T-cell (primary cell): ENCODE data around the gene SLC30A3. TPM values are rescaled to one million over a fixed set of nuclear protein-coding genes. Genes with fewer than 3 reads are reported as not detected.
A peak's percentile ranks its signal among the peaks of the same experiment; 100 is the strongest.
"Not testable (repeated sequence)": the region's sequence is repeated elsewhere in the genome, so short reads cannot be mapped to it uniquely, and the experiment has no call there.

Source experiments
- ATAC-seq, 4 experiments: fragments of 200-7000 bp in 3 of 4; fragments of 150-1000 bp in 1 of 4; cut with Tn5 transposase; replicated peaks in 1 of 4; 1 replicate in 3 of 4; 2 replicates in 1 of 4; pipeline ENCODE4 v1.10.0; 2021; ENCODE audit warnings: moderate library complexity in 3 of 4, mild to moderate bottlenecking in 2 of 4, moderate number of reproducible peaks in 1 of 4
- CTCF ChIA-PET, 2 donors: fragments of 300-600 bp; sonication (Branson Sonifier 250); formaldehyde crosslinking; loops; one replicate each; lab custom pipeline; 2022; ENCODE audit warnings: antibody characterized with exemption in 2 of 2; lab: Charles Lee
- POLR2A ChIA-PET, 2 donors: fragments of 300-600 bp; sonication (Branson Sonifier 250); formaldehyde crosslinking; loops; one replicate each; lab custom pipeline; 2022; ENCODE audit warnings: antibody characterized with exemption in 2 of 2; lab: Charles Lee
- DNase-seq, 35 experiments: peaks; one replicate each; pipeline versions ENCODE4 v3.0.0 to v3.0.0-alpha.2; 2013 to 2023
- H3K27ac ChIP-seq: one replicate; pipeline ENCODE4 v1.5.1; 2013; ENCODE audit warnings: low read length
- H3K27me3 ChIP-seq, 2 experiments: replicated peaks in 1 of 2; 1 replicate in 1 of 2; 2 replicates in 1 of 2; pipeline versions ENCODE4 v1.6.1 to v1.7.0; 2013; ENCODE audit warnings: low read length in 1 of 2, mixed read lengths in 1 of 2; ENCODE audit not compliant: control insufficient read depth in 2 of 2, insufficient read depth in 2 of 2; ENCODE audit errors: extremely low read depth in 1 of 2
- H3K36me3 ChIP-seq, 2 donors: 1 replicate in 1 of 2; 2 replicates in 1 of 2; pipeline versions ENCODE4 v1.6.1 to v1.7.0; 2013; ENCODE audit warnings: low read length in 1 of 2; ENCODE audit not compliant: control insufficient read depth in 2 of 2, insufficient read depth in 1 of 2; ENCODE audit errors: extremely low read depth in 1 of 2
- H3K4me1 ChIP-seq, 2 experiments: 1 replicate in 1 of 2; 2 replicates in 1 of 2; pipeline versions ENCODE4 v1.6.1 to v1.7.0; 2013; ENCODE audit warnings: low read length in 2 of 2, mixed read lengths in 1 of 2; ENCODE audit not compliant: insufficient read depth in 2 of 2, control insufficient read depth in 1 of 2; ENCODE audit errors: extremely low read depth in 1 of 2
- H3K4me3 ChIP-seq, 2 donors: 1 replicate in 1 of 2; 2 replicates in 1 of 2; pipeline versions ENCODE4 v1.5.1 to v1.7.0; 2013; ENCODE audit warnings: mild to moderate bottlenecking in 2 of 2, low read length in 1 of 2, moderate library complexity in 1 of 2; ENCODE audit not compliant: control insufficient read depth in 1 of 2; ENCODE audit errors: extremely low read depth in 1 of 2
- H3K9me3 ChIP-seq: 2 replicates; pipeline ENCODE4 v1.7.0; 2013
- H3K27ac Mint-ChIP-seq, 2 donors: one replicate each; pipeline ENCODE4 v1.8.0; 2020 to 2021; ENCODE audit warnings: mild to moderate bottlenecking in 2 of 2, mixed read lengths in 2 of 2
- H3K27me3 Mint-ChIP-seq, 2 donors: one replicate each; pipeline ENCODE4 v1.8.0; 2021 to 2022; ENCODE audit warnings: mixed read lengths in 2 of 2
- H3K36me3 Mint-ChIP-seq: one replicate; pipeline ENCODE4 v1.8.0; 2021; ENCODE audit warnings: mixed read lengths
- H3K4me1 Mint-ChIP-seq, 3 donors: one replicate each; pipeline ENCODE4 v1.8.0; 2020 to 2022; ENCODE audit warnings: mixed read lengths in 3 of 3, mild to moderate bottlenecking in 1 of 3
- H3K4me3 Mint-ChIP-seq, 3 donors: one replicate each; pipeline ENCODE4 v1.8.0; 2020 to 2022; ENCODE audit warnings: mild to moderate bottlenecking in 3 of 3, mixed read lengths in 3 of 3, moderate library complexity in 3 of 3
- H3K9me3 Mint-ChIP-seq, 3 donors: one replicate each; pipeline ENCODE4 v1.8.0; 2020 to 2022; ENCODE audit warnings: mixed read lengths in 3 of 3
- WGBS: methylation state at CpG from one replicate; pipeline ENCODE4 v1.1.5; 2013; ENCODE audit warnings: missing lambda C conversion rate; ENCODE audit not compliant: insufficient coverage; 5-methylcytosine and 5-hydroxymethylcytosine counted together
- total RNA-seq, 35 experiments: library from RNA in 6 of 35; stranded (reverse) in 6 of 35; fragments of 120-200 nt in 1 of 35; gene quantifications; one replicate each; pipeline versions ENCODE4 v1.2.1 to v1.2.4 and lab custom pipeline; 2013 to 2026

The SLC30A3 gene
- total RNA-seq, 5 donors from 2014 or later (not counting 1 experiment from before 2014, with no cell fraction given): 0.06 to 0.26 TPM; not detected in 3

DNA sequence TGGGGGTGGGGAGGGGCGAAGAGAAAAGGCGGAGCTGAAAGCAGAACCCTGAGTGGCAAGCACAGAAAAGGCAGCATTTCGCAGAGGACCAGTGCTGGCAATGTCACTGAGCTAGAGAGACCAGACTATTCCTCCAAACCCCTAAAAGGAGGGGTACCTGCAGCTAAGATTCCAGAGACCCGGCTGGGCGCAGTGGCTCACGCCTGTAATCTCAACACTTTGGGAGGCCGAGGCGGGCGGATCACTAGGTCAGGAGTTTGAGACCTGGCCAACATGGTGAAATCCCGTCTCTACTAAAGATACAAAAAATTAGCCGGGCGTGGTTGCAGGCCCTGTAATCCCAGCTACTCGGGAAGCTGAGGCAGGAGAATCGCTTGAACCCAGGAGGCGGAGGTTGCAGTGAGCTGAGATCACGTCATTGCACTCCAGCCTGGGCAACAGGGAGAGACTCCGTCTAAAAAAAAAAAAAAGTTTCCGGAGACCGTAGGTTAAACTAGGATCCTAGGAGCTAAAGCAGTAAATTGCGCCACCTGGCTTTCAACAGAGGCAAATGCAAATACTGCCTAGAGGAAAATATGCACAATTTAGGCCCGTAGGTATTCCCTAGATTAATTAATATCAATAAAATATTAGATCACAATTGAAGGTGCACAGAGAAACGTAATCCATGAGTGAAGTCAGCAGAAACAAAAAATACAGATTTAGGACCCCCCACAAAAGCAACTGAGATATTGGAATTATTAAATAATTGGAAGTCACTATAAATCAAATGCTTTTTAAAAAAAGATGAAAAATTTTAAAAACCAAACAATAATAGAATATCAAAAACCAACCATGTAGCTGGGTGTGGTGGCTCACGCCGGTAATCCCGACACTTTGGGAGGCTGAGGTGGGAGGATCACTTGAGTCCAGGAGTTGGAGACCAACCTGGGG is 40.5 kb upstream of the SLC30A3 start:
- ATAC-seq (peak; percentile 56 to 76 (median 60)), DNase-seq (peak in 25 of 35 experiments; percentile 13 to 73 (median 28))
- H3K4me3 Mint-ChIP-seq: peak overlapping the region; percentile 64 to 72 (median 68)
- Histone ChIP-seq H3K9me3 (no peaks in the 10 kb centered on the region), H3K27me3 (peaks cover 2 to 42% of the 10 kb centered on the region in 2 experiments), H3K27ac (no peak overlapping the region), H3K4me3 (peak overlapping the region; percentile 33 to 46), H3K36me3 (no peaks in the 10 kb centered on the region), H3K4me1 (peaks cover 0 to 22% of the 10 kb centered on the region in 2 experiments)
- 38% methylated on average over 16 of the region's 25 CpGs for WGBS
- H3K36me3 Mint-ChIP-seq: no peaks in the 10 kb centered on the region
- no peaks in the 10 kb centered on the region for H3K9me3 Mint-ChIP-seq
- ChIA-PET POLR2A (interaction anchor here (0.6 to 0.7 kb wide), 5 partner anchors 68 to 624 kb away, joined by 3 to 5 read pairs (median 3); no protein-coding TSS in a partner anchor), CTCF (interaction anchor here (0.6 to 2.1 kb wide), 29 partner anchors 8 to 1388 kb away, joined by 3 to 12 read pairs (median 3); partner anchors contain the start of genes ABHD1 (in 1 of the 2) and GTF3C2 (in 1 of the 2))
- H3K27me3 Mint-ChIP-seq: peaks cover 18 to 35% of the 10 kb centered on the region in 2 donors
- H3K4me1 Mint-ChIP-seq: peaks cover 6 to 13% (median 6%) of the 10 kb centered on the region in 3 donors
- peak overlapping the region in 1 of 2 donors; percentile 71 for H3K27ac Mint-ChIP-seq

DNA sequence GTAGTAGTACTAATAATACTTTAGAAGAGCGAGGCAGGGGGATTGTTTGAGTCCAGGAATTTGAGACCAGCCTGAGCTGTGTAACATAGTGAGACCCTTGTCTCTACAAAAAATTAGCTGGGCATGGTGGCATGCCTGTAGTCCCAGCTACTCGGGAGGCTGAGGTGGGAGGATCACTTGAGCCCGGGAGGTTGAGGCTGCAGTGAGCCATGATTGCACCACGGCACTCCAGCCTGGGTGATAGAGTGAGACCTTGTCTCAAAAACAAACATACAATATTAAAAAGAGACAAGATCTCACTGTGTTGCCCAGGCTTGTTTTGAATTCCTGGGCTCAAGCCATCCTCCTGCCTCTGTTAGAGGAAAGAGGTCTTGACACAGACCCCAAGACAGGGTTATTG is 37.8 kb upstream of the SLC30A3 start:
- H3K4me3 Mint-ChIP-seq, H3K4me1 ChIP-seq, H3K4me3 ChIP-seq, H3K27ac ChIP-seq, H3K36me3 ChIP-seq, H3K9me3 ChIP-seq, ATAC-seq, CTCF ChIA-PET, H3K27ac Mint-ChIP-seq, DNase-seq, H3K9me3 Mint-ChIP-seq, H3K4me1 Mint-ChIP-seq, H3K36me3 Mint-ChIP-seq: not testable (repeated sequence)
- no CpG with 5 or more reads among the region's 4 CpGs for WGBS
- POLR2A ChIA-PET: interaction anchor here in 1 of 2 donors (0.5 to 0.6 kb wide), 2 partner anchors 31 to 269 kb away, joined by 3 to 7 read pairs; no protein-coding TSS in a partner anchor
- H3K27me3 Mint-ChIP-seq: peaks cover 22 to 26% of the 10 kb centered on the region in 2 donors
- H3K27me3 ChIP-seq: peaks cover 0 to 24% of the 10 kb centered on the region in 2 experiments

DNA sequence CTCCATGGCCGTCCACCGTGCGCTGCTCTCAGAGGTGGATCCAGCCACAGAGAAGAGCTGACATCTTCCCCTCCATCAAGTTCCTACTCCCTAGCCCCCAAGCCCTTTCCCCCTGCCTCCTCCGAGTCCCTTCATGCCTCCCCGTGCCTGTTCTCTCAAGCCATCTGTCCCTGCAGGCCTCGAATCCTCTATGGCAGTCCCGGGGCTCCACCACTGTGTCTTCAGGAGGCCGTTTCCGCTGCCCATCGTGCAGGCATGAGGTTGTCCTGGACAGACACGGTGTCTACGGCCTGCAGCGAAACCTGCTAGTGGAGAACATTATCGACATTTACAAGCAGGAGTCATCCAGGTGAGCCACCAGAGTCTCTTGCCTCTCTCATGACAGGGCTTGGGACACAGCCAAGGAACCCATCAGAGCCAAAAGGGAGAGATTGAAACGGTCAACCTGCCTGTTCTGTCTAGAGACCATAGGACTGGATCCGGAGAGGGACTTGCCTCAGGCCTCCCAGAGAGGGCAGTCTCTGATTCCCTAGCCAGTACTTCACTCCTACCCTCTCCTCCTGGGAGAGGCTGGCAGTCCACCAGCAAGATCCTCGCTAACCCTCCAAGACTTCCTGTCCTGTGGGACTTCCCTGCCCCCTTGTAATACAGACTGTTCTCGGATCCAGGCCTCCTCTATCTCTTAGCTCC is 35.7 kb upstream of the SLC30A3 start:
- POLR2A ChIA-PET: no interaction called here
- 84% methylated on average over 14 of the region's 18 CpGs for WGBS
- H3K27me3 ChIP-seq: peaks cover 0 to 18% of the 10 kb centered on the region in 2 experiments
- DNase-seq: no peak
- H3K4me1 Mint-ChIP-seq: peaks cover 3 to 6% (median 4%) of the 10 kb centered on the region in 3 donors
- no peak overlapping the region for H3K4me3 ChIP-seq
- no peak overlapping the region for H3K4me3 Mint-ChIP-seq
- no peaks in the 10 kb centered on the region for H3K9me3 ChIP-seq
- H3K36me3 ChIP-seq: no peaks in the 10 kb centered on the region
- H3K36me3 Mint-ChIP-seq: no peaks in the 10 kb centered on the region
- H3K27me3 Mint-ChIP-seq: peaks cover 11 to 14% of the 10 kb centered on the region in 2 donors
- H3K27ac Mint-ChIP-seq: no peak overlapping the region
- H3K9me3 Mint-ChIP-seq: no peaks in the 10 kb centered on the region
- no peak overlapping the region for H3K27ac ChIP-seq
- H3K4me1 ChIP-seq: peaks cover 0 to 6% of the 10 kb centered on the region in 2 experiments
- CTCF ChIA-PET: interaction anchor here in 1 of 2 donors (0.7 kb wide), 1 partner anchor 300 kb away, joined by 6 read pairs; no protein-coding TSS in a partner anchor
- ATAC-seq: no peak

GRCh38 chr2:27297195-27297594 is 34.3 kb upstream of the SLC30A3 start:
- Histone ChIP-seq H3K36me3 (no peaks in the 10 kb centered on the region), H3K4me3 (no peak overlapping the region), H3K9me3 (no peaks in the 10 kb centered on the region), H3K27ac (no peak overlapping the region), H3K27me3 (peaks cover 0 to 19% of the 10 kb centered on the region in 2 experiments), H3K4me1 (no peaks in the 10 kb centered on the region)
- DNase-seq (no peak), ATAC-seq (no peak)
- Mint-ChIP-seq H3K4me1 (no peaks in the 10 kb centered on the region), H3K9me3 (no peaks in the 10 kb centered on the region), H3K27me3 (peaks cover 11 to 18% of the 10 kb centered on the region in 2 donors), H3K36me3 (no peaks in the 10 kb centered on the region), H3K4me3 (no peak overlapping the region), H3K27ac (no peak overlapping the region)
- ChIA-PET CTCF (no interaction called here), POLR2A (no interaction called here)
- WGBS: no CpG with 5 or more reads among the region's 3 CpGs

GRCh38 chr2:27296481-27296880 is 33.6 kb upstream of the SLC30A3 start:
- WGBS: 81% methylated on average over 3 of the region's 4 CpGs
- Histone ChIP-seq H3K27ac (no peak overlapping the region), H3K9me3 (no peaks in the 10 kb centered on the region), H3K4me3 (no peak overlapping the region), H3K36me3 (no peaks in the 10 kb centered on the region), H3K27me3 (peaks cover 0 to 25% of the 10 kb centered on the region in 2 experiments), H3K4me1 (no peaks in the 10 kb centered on the region)
- no peak for ATAC-seq
- peaks cover 15 to 23% of the 10 kb centered on the region in 2 donors for H3K27me3 Mint-ChIP-seq
- H3K9me3 Mint-ChIP-seq: no peaks in the 10 kb centered on the region
- H3K27ac Mint-ChIP-seq: no peak overlapping the region
- no peak for DNase-seq
- ChIA-PET CTCF (no interaction called here), POLR2A (no interaction called here)
- H3K36me3 Mint-ChIP-seq: no peaks in the 10 kb centered on the region
- no peaks in the 10 kb centered on the region for H3K4me1 Mint-ChIP-seq
- H3K4me3 Mint-ChIP-seq: no peak overlapping the region

- ATAC-seq: no peak
- H3K36me3 Mint-ChIP-seq: no peaks in the 10 kb centered on the region
- CTCF ChIA-PET: no interaction called here
- POLR2A ChIA-PET: no interaction called here
- H3K27ac Mint-ChIP-seq: no peak overlapping the region
- no peak overlapping the region for H3K4me3 Mint-ChIP-seq
- H3K4me1 Mint-ChIP-seq: no peaks in the 10 kb centered on the region
- H3K27me3 ChIP-seq: peaks cover 0 to 25% of the 10 kb centered on the region in 2 experiments
- peaks cover 17 to 25% of the 10 kb centered on the region in 2 donors for H3K27me3 Mint-ChIP-seq
- no peak overlapping the region for H3K4me3 ChIP-seq
- H3K9me3 Mint-ChIP-seq: no peaks in the 10 kb centered on the region
- no peaks in the 10 kb centered on the region for H3K36me3 ChIP-seq
- H3K9me3 ChIP-seq: no peaks in the 10 kb centered on the region
- no peak overlapping the region for H3K27ac ChIP-seq
- WGBS: 86% methylated on average over 8 of the region's 8 CpGs
- H3K4me1 ChIP-seq: no peaks in the 10 kb centered on the region
- no peak for DNase-seq
Measured at GRCh38 chr2:27294928-27295327, 32.1 kb upstream of the SLC30A3 start.
